Tibial nerve (tissue), 4 donors: ENCODE data around the gene TLN1. TPM values are rescaled to one million over a fixed set of nuclear protein-coding genes. Genes with fewer than 3 reads are reported as not detected.

Source experiments
- DNase-seq, 2 donors: peaks; one replicate each; pipeline ENCODE4 v3.0.0-alpha.2; 2019; ENCODE audit warnings: low spot score in 2 of 2
- H3K27ac ChIP-seq, 4 donors: fragments of 200-600 bp; sonication (generic) in 3 of 4; one replicate each; pipeline ENCODE4 v1.5.1; 2017 to 2019; ENCODE audit warnings: mild to moderate bottlenecking in 1 of 4
- H3K27me3 ChIP-seq, 2 donors: fragments of 200-600 bp; sonication (generic) in 1 of 2; one replicate each; pipeline versions ENCODE4 v1.5.1 to v1.6.0; 2017 to 2019
- H3K36me3 ChIP-seq, 3 donors: fragments of 200-600 bp; sonication (generic); one replicate each; pipeline ENCODE4 v1.5.1; 2018 to 2019
- H3K4me1 ChIP-seq, 4 donors: fragments of 200-600 bp; sonication (generic) in 3 of 4; one replicate each; pipeline ENCODE4 v1.5.1; 2017 to 2019
- H3K4me3 ChIP-seq, 4 donors: fragments of 200-600 bp; sonication (generic) in 3 of 4; one replicate each; pipeline ENCODE4 v1.5.1; 2017 to 2019; ENCODE audit warnings: mild to moderate bottlenecking in 1 of 4, moderate library complexity in 1 of 4
- H3K9me3 ChIP-seq, 4 donors: fragments of 200-600 bp; sonication (generic) in 3 of 4; one replicate each; pipeline ENCODE4 v1.5.1; 2017 to 2019
- CTCF ChIP-seq, 5 experiments: fragments of 200-600 bp in 3 of 5; fragments of 450-650 bp in 2 of 5; sonication (generic) in 3 of 5; IDR thresholded peaks; one replicate each; pipeline ENCODE4 v1.5.1; 2016 to 2019; ENCODE audit warnings: antibody characterized with exemption in 5 of 5, mild to moderate bottlenecking in 3 of 5, moderate library complexity in 2 of 5
- EP300 ChIP-seq, 2 donors: sonication (generic); formaldehyde crosslinking; IDR thresholded peaks; one replicate each; pipeline ENCODE4 v1.6.1; 2017; ENCODE audit warnings: antibody characterized with exemption in 2 of 2, mild to moderate bottlenecking in 1 of 2
- POLR2A ChIP-seq, 2 donors: fragments of 450-650 bp; IDR thresholded peaks; one replicate each; pipeline ENCODE4 v1.6.1; 2017; ENCODE audit warnings: antibody characterized with exemption in 2 of 2, mild to moderate bottlenecking in 2 of 2, moderate library complexity in 2 of 2
- WGBS, 2 donors: methylation state at CpG; one replicate each; pipeline ENCODE4 v1.1.5; 2018; 5-methylcytosine and 5-hydroxymethylcytosine counted together
- total RNA-seq, 4 donors: library from RNA; depleted of rRNA; stranded (reverse); fragments of >200 nt; gene quantifications; one replicate each; pipeline ENCODE4 v1.1.0, GENCODE V29; 2016

Gene TLN1
- total RNA-seq, 4 donors from 2014 or later = 284 to 405 (median 350) TPM

GRCh38 chr9:35743880-35744518 lies 12.0 kb upstream of the TLN1 start:
- H3K27ac ChIP-seq = no peak overlapping the region
- peaks cover 0 to 61% (median 16%) of the 10 kb centered on the region in 3 donors for H3K36me3 ChIP-seq
- DNase-seq = no peak
- WGBS, 2 donors = 85 to 91% methylated on average over 8 of the region's 8 CpGs
- no peaks in the 10 kb centered on the region for H3K27me3 ChIP-seq
- peaks cover 0 to 32% (median 27%) of the 10 kb centered on the region in 4 donors for H3K4me1 ChIP-seq
- no peak overlapping the region for H3K4me3 ChIP-seq
- no peak for TF ChIP-seq POLR2A (IDR thresholded peaks at IDR 0.05)
- H3K9me3 ChIP-seq = no peaks in the 10 kb centered on the region

GRCh38 chr9:35743452-35743851 lies 11.5 kb upstream of the TLN1 start:
- WGBS, 2 donors = 63 to 66% methylated on average over 2 of the region's 2 CpGs
- Histone ChIP-seq H3K4me3 (no peak overlapping the region), H3K4me1 (peaks cover 0 to 32% (median 27%) of the 10 kb centered on the region in 4 donors), H3K27me3 (no peaks in the 10 kb centered on the region), H3K36me3 (peaks cover 0 to 66% (median 19%) of the 10 kb centered on the region in 3 donors), H3K9me3 (no peaks in the 10 kb centered on the region), H3K27ac (no peak overlapping the region)
- DNase-seq = no peak
- no peak for TF ChIP-seq EP300 (IDR thresholded peaks at IDR 0.05)
- no peak for TF ChIP-seq POLR2A (IDR thresholded peaks at IDR 0.05)
- TF ChIP-seq CTCF (IDR thresholded peaks at IDR 0.05) = no peak

- no peak overlapping the region for H3K27ac ChIP-seq
- no peak for DNase-seq
Observed at GRCh38 chr9:35741740-35742139, 9.7 kb upstream of the TLN1 start.

GRCh38 chr9:35740243-35740642 lies 8.2 kb upstream of the TLN1 start:
- H3K9me3 ChIP-seq = no peaks in the 10 kb centered on the region
- H3K4me1 ChIP-seq = peaks cover 0 to 3% (median 0%) of the 10 kb centered on the region in 4 donors
- H3K27ac ChIP-seq = no peak overlapping the region
- peaks cover 0 to 98% (median 33%) of the 10 kb centered on the region in 3 donors for H3K36me3 ChIP-seq
- H3K4me3 ChIP-seq = no peak overlapping the region
- TF ChIP-seq POLR2A (IDR thresholded peaks at IDR 0.05) = no peak
- no peak for TF ChIP-seq CTCF (IDR thresholded peaks at IDR 0.05)
- TF ChIP-seq EP300 (IDR thresholded peaks at IDR 0.05) = no peak
- no peak for DNase-seq
- WGBS, 2 donors = 81 to 93% methylated on average over 4 to 6 of the region's 6 CpGs
- no peaks in the 10 kb centered on the region for H3K27me3 ChIP-seq

More at GRCh38 chr9:35741740-35742139, 9.7 kb upstream of the TLN1 start:
- peaks cover 0 to 83% (median 33%) of the 10 kb centered on the region in 3 donors for H3K36me3 ChIP-seq
- no peaks in the 10 kb centered on the region for H3K9me3 ChIP-seq
- 82 to 92% methylated on average over 7 of the region's 7 CpGs for WGBS, 2 donors
- peaks cover 0 to 15% (median 11%) of the 10 kb centered on the region in 4 donors for H3K4me1 ChIP-seq
- H3K27me3 ChIP-seq = no peaks in the 10 kb centered on the region
- TF ChIP-seq CTCF (IDR thresholded peaks at IDR 0.05) = no peak
- no peak for TF ChIP-seq POLR2A (IDR thresholded peaks at IDR 0.05)
- TF ChIP-seq EP300 (IDR thresholded peaks at IDR 0.05) = no peak
- no peak overlapping the region for H3K4me3 ChIP-seq

- DNase-seq = no peak
- Histone ChIP-seq H3K27ac (no peak overlapping the region), H3K9me3 (no peaks in the 10 kb centered on the region), H3K27me3 (no peaks in the 10 kb centered on the region), H3K36me3 (peaks cover 0 to 99% (median 23%) of the 10 kb centered on the region in 3 donors), H3K4me1 (peaks cover 0 to 10% (median 4%) of the 10 kb centered on the region in 4 donors), H3K4me3 (no peak overlapping the region)
- WGBS, 2 donors = 82 to 88% methylated on average over 7 of the region's 7 CpGs
- TF ChIP-seq EP300 (IDR thresholded peaks at IDR 0.05) = no peak
- no peak for TF ChIP-seq POLR2A (IDR thresholded peaks at IDR 0.05)
Observed at GRCh38 chr9:35738924-35739323, 6.9 kb upstream of the TLN1 start.

- no peak for DNase-seq
- Histone ChIP-seq H3K4me3 (no peak overlapping the region), H3K9me3 (no peaks in the 10 kb centered on the region), H3K27me3 (no peaks in the 10 kb centered on the region), H3K4me1 (peaks cover 0 to 17% (median 11%) of the 10 kb centered on the region in 4 donors), H3K36me3 (peaks cover 0 to 92% (median 17%) of the 10 kb centered on the region in 3 donors), H3K27ac (no peak overlapping the region)
- no peak for TF ChIP-seq EP300 (IDR thresholded peaks at IDR 0.05)
- no peak for TF ChIP-seq CTCF (IDR thresholded peaks at IDR 0.05)
- no peak for TF ChIP-seq POLR2A (IDR thresholded peaks at IDR 0.05)
- WGBS, 2 donors = 75 to 77% methylated on average over 4 of the region's 4 CpGs
Observed at GRCh38 chr9:35738186-35738585, 6.2 kb upstream of the TLN1 start.
